Progenitor cell of endocrine pancreas (in vitro differentiated cells): ENCODE measurements around the gene HOGA1. TPM values are rescaled to one million over a fixed set of nuclear protein-coding genes. Genes with fewer than 3 reads are reported as not detected.

Experiments used
- DNase-seq: peaks from one replicate; pipeline ENCODE4 v3.0.0; 2021; ENCODE audit warnings: low spot score; ENCODE audit not compliant: unreplicated experiment
- H3K27ac Mint-ChIP-seq: 2 replicates; pipeline ENCODE4 v1.8.0; 2021; ENCODE audit warnings: mild to moderate bottlenecking, moderate library complexity, mixed read lengths
- H3K27me3 Mint-ChIP-seq: 2 replicates; pipeline ENCODE4 v1.8.0; 2021; ENCODE audit warnings: mixed read lengths
- H3K36me3 Mint-ChIP-seq: 2 replicates; pipeline ENCODE4 v1.8.0; 2022; ENCODE audit warnings: mixed read lengths; ENCODE audit not compliant: insufficient read depth
- H3K4me1 Mint-ChIP-seq: 2 replicates; pipeline ENCODE4 v1.8.0; 2021; ENCODE audit warnings: low read depth, mixed read lengths
- H3K4me3 Mint-ChIP-seq: 2 replicates; pipeline ENCODE4 v1.8.0; 2021; ENCODE audit warnings: low read depth, mild to moderate bottlenecking, moderate library complexity, mixed read lengths
- H3K9me3 Mint-ChIP-seq: 2 replicates; pipeline ENCODE4 v1.8.0; 2021; ENCODE audit warnings: low read depth, mixed read lengths
- total RNA-seq: library from RNA; stranded (reverse); gene quantifications from 2 replicates; pipeline ENCODE4 v1.2.1, GENCODE V29; 2021
- TF ChIP-seq, protein P1 (sequence below): fragments of 200-600 bp; sonication (generic); IDR thresholded peaks from one replicate; pipeline ENCODE4 v1.5.0; 2021; ENCODE audit warnings: antibody characterized with exemption, mild to moderate bottlenecking; ENCODE audit not compliant: unreplicated experiment

The HOGA1 gene
- total RNA-seq, 1 donor from 2014 or later, result 10.5 TPM

DNA sequence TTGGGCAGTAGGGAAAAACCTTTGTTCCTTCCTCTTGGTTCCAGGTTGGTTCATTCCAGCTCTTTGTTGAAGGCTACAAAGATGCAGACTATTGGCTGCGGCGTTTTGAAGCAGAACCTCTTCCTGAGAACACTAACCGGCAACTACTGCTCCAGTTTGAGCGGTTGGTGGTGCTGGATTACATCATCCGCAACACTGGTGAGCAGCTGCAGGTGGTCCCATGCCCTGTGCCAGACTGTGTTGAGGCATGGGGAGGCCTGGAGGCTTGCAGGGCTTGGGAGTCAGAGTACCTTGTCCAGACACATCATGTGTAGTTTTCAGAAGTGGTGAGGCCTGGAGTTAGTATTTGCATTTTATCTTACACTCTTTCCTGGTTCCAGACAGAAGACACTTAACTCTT is 72.6 kb downstream of the HOGA1 start:
- Mint-ChIP-seq H3K27ac (no peak overlapping the region), H3K4me1 (no peaks in the 10 kb centered on the region), H3K4me3 (no peak overlapping the region), H3K9me3 (no peaks in the 10 kb centered on the region), H3K36me3 (peaks cover 21% of the 10 kb centered on the region), H3K27me3 (no peaks in the 10 kb centered on the region)
- TF ChIP-seq, protein P1, sequence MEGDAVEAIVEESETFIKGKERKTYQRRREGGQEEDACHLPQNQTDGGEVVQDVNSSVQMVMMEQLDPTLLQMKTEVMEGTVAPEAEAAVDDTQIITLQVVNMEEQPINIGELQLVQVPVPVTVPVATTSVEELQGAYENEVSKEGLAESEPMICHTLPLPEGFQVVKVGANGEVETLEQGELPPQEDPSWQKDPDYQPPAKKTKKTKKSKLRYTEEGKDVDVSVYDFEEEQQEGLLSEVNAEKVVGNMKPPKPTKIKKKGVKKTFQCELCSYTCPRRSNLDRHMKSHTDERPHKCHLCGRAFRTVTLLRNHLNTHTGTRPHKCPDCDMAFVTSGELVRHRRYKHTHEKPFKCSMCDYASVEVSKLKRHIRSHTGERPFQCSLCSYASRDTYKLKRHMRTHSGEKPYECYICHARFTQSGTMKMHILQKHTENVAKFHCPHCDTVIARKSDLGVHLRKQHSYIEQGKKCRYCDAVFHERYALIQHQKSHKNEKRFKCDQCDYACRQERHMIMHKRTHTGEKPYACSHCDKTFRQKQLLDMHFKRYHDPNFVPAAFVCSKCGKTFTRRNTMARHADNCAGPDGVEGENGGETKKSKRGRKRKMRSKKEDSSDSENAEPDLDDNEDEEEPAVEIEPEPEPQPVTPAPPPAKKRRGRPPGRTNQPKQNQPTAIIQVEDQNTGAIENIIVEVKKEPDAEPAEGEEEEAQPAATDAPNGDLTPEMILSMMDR, result no peak
- DNase-seq, result no peak

DNA sequence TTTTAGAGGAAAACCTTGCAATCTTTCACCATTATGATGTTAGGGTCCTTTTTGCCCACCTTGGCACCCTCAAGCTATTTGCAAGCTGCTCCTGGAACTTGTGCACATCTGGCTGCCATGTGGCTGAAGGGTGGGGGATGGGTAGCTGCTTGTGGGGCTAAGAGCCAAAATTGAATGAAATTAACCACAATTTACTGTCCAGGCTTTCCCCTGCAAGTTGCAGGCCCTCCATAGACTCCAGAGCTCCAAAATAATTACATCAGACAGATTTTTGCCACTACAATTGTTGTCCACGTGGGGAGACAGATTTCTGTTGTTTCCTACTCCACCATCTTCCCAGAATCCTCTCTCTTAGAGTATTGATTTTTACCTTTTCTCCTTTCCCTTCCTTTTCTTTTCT is 75.4 kb downstream of the HOGA1 start:
- H3K4me3 Mint-ChIP-seq, result no peak overlapping the region
- peaks cover 2% of the 10 kb centered on the region for H3K4me1 Mint-ChIP-seq
- DNase-seq, result no peak
- H3K9me3 Mint-ChIP-seq, result no peaks in the 10 kb centered on the region
- TF ChIP-seq, protein P1, result no peak
- peak overlapping the region; percentile 33 for H3K27ac Mint-ChIP-seq
- H3K27me3 Mint-ChIP-seq, result no peaks in the 10 kb centered on the region
- peaks cover 27% of the 10 kb centered on the region for H3K36me3 Mint-ChIP-seq

Other genes with a start within 250 kb of the HOGA1 start
- gene FRAT2, start 249.7 kb upstream of the HOGA1 start, total RNA-seq, result 37.7 and 38.7 TPM in 2 replicates
- gene RRP12, start 183.0 kb upstream of the HOGA1 start, total RNA-seq, result 33.5 and 36.6 TPM in 2 replicates
- gene PGAM1, start 158.2 kb upstream of the HOGA1 start, total RNA-seq, result 130 and 137 TPM in 2 replicates
- gene EXOSC1, start 138.4 kb upstream of the HOGA1 start, total RNA-seq, result 38.0 and 41.5 TPM in 2 replicates
- gene ZDHHC16, start 138.2 kb upstream of the HOGA1 start, total RNA-seq, result 59.6 and 64.9 TPM in 2 replicates
- gene MMS19, start 86.0 kb upstream of the HOGA1 start, total RNA-seq, result 80.6 and 82.1 TPM in 2 replicates
- gene UBTD1, start 85.5 kb upstream of the HOGA1 start, total RNA-seq, result 9.0 and 9.2 TPM in 2 replicates
- gene ANKRD2, start 11.6 kb upstream of the HOGA1 start, total RNA-seq, result not detected in 2 replicates
- 0.91 and 0.96 TPM in 2 replicates for gene C10orf62, start 5.3 kb downstream of the HOGA1 start, total RNA-seq
- gene MORN4, start 49.1 kb downstream of the HOGA1 start, total RNA-seq, result 21.1 and 24.3 TPM in 2 replicates
- 18.0 and 18.9 TPM in 2 replicates for gene PI4K2A, start 56.3 kb downstream of the HOGA1 start, total RNA-seq
- 4.3 TPM in 2 replicates for gene AVPI1, start 102.9 kb downstream of the HOGA1 start, total RNA-seq
- 14.3 and 14.7 TPM in 2 replicates for gene MARVELD1, start 129.3 kb downstream of the HOGA1 start, total RNA-seq
- gene ZFYVE27, start 152.7 kb downstream of the HOGA1 start, total RNA-seq, result 43.4 and 44.2 TPM in 2 replicates
- gene SFRP5, start 187.6 kb downstream of the HOGA1 start, total RNA-seq, result 73.1 and 81.0 TPM in 2 replicates